ENCODE measurements around the gene TSC22D3. TPM values are rescaled to one million over a fixed set of nuclear protein-coding genes. Genes with fewer than 3 reads are reported as not detected.

The TSC22D3 gene
- total and polyA plus RNA-seq, 3 experiments from 2014 or later, result 45.0 to 790 (median 47.3) TPM

- POLR2A ChIA-PET, result no interaction called here
- no peak overlapping the region for H3K4me3 ChIP-seq (ENCODE audit: low read length)
- Mint-ChIP-seq H3K27me3 (peaks cover 0 to 7% of the 10 kb centered on the region in 2 donors), H3K36me3 (no peaks in the 10 kb centered on the region), H3K27ac (peak overlapping the region in 5 of 8 donors; percentile 7 to 68 (median 52)), H3K4me1 (peaks cover 59 to 76% (median 61%) of the 10 kb centered on the region in 3 donors), H3K4me3 (no peak overlapping the region), H3K9me3 (no peaks in the 10 kb centered on the region)
- no peaks in the 10 kb centered on the region for H3K27me3 ChIP-seq (ENCODE audit: insufficient read depth, low read length, poor library complexity, severe bottlenecking)
- CTCF ChIA-PET, result no interaction called here
- H3K27ac ChIP-seq (ENCODE audit: low read depth, low read length), result no peak overlapping the region
- no peaks in the 10 kb centered on the region for H3K9me3 ChIP-seq (ENCODE audit: low read length)
- no peak for DNase-seq
- H3K36me3 ChIP-seq (ENCODE audit: insufficient read depth, low read length), result no peaks in the 10 kb centered on the region
- H3K4me1 ChIP-seq (ENCODE audit: insufficient read depth, low read length), result peaks cover 43% of the 10 kb centered on the region
Observed at GRCh38 chrX:107682256-107682655, 93.3 kb downstream of the TSC22D3 start.

GRCh38 chrX:107678957-107679740 lies 96.4 kb downstream of the TSC22D3 start:
- ChIA-PET POLR2A (interaction anchor here (0.6 to 9.4 kb wide), 3 partner anchors 23 to 68 kb away, joined by 3 to 330 read pairs (median 8); no protein-coding TSS in a partner anchor), CTCF (interaction anchor here (1.4 to 10.9 kb wide), 2 partner anchors 8 to 35 kb away, joined by 3 to 300 read pairs; no protein-coding TSS in a partner anchor)
- H3K36me3 ChIP-seq (ENCODE audit: insufficient read depth, low read length), result no peaks in the 10 kb centered on the region
- H3K27ac ChIP-seq (ENCODE audit: low read depth, low read length), result no peak overlapping the region
- Mint-ChIP-seq H3K36me3 (peaks cover 0 to 3% (median 0%) of the 10 kb centered on the region in 3 donors), H3K27ac (peak overlapping the region; percentile 85 to 100 (median 96)), H3K4me1 (peaks cover 68 to 85% (median 78%) of the 10 kb centered on the region in 3 donors), H3K9me3 (no peaks in the 10 kb centered on the region), H3K4me3 (peak overlapping the region in 5 of 7 donors; percentile 9 to 79 (median 46)), H3K27me3 (peaks cover 0 to 13% of the 10 kb centered on the region in 2 donors)
- DNase-seq, result peak; percentile 44 to 84 (median 75)
- no peaks in the 10 kb centered on the region for H3K9me3 ChIP-seq (ENCODE audit: low read length)
- H3K27me3 ChIP-seq (ENCODE audit: insufficient read depth, low read length, poor library complexity, severe bottlenecking), result no peaks in the 10 kb centered on the region
- peaks cover 51% of the 10 kb centered on the region for H3K4me1 ChIP-seq (ENCODE audit: insufficient read depth, low read length)
- no peak overlapping the region for H3K4me3 ChIP-seq (ENCODE audit: low read length)

- Histone ChIP-seq H3K27ac (ENCODE audit: low read depth, low read length) (no peak overlapping the region), H3K27me3 (ENCODE audit: insufficient read depth, low read length, poor library complexity, severe bottlenecking) (no peaks in the 10 kb centered on the region), H3K9me3 (ENCODE audit: low read length) (no peaks in the 10 kb centered on the region), H3K4me1 (ENCODE audit: insufficient read depth, low read length) (peaks cover 60% of the 10 kb centered on the region), H3K36me3 (ENCODE audit: insufficient read depth, low read length) (no peaks in the 10 kb centered on the region), H3K4me3 (ENCODE audit: low read length) (no peak overlapping the region)
- Mint-ChIP-seq H3K4me1 (peaks cover 71 to 85% (median 83%) of the 10 kb centered on the region in 3 donors), H3K27me3 (peaks cover 0 to 17% of the 10 kb centered on the region in 2 donors), H3K4me3 (peak overlapping the region in 1 of 7 donors; percentile 8), H3K36me3 (peaks cover 0 to 3% (median 0%) of the 10 kb centered on the region in 3 donors), H3K27ac (peak overlapping the region; percentile 70 to 100 (median 94)), H3K9me3 (peaks cover 0 to 2% (median 0%) of the 10 kb centered on the region in 5 donors)
- ChIA-PET POLR2A (interaction anchor here (0.8 to 9.4 kb wide), 3 partner anchors 37 to 97 kb away, joined by 3 to 330 read pairs (median 4); no protein-coding TSS in a partner anchor), CTCF (interaction anchor here (1.2 to 10.9 kb wide), 4 partner anchors 9 to 98 kb away, joined by 3 to 300 read pairs (median 3); partner anchors contain the start of gene TSC22D3)
- peak in 1 of 5 donors; percentile 32 for DNase-seq
Observed at GRCh38 chrX:107677909-107678308, 97.7 kb downstream of the TSC22D3 start.

GRCh38 chrX:107677501-107677901 lies 98.1 kb downstream of the TSC22D3 start:
- Mint-ChIP-seq H3K9me3 (peaks cover 0 to 2% (median 0%) of the 10 kb centered on the region in 5 donors), H3K27ac (peak overlapping the region; percentile 86 to 100 (median 99)), H3K27me3 (peaks cover 0 to 15% of the 10 kb centered on the region in 2 donors), H3K4me3 (peak overlapping the region in 4 of 7 donors; percentile 81 to 86 (median 84)), H3K4me1 (peaks cover 73 to 88% (median 85%) of the 10 kb centered on the region in 3 donors), H3K36me3 (peaks cover 0 to 3% (median 0%) of the 10 kb centered on the region in 3 donors)
- Histone ChIP-seq H3K4me1 (ENCODE audit: insufficient read depth, low read length) (peaks cover 64% of the 10 kb centered on the region), H3K27ac (ENCODE audit: low read depth, low read length) (peak overlapping the region; percentile 99), H3K9me3 (ENCODE audit: low read length) (no peaks in the 10 kb centered on the region), H3K36me3 (ENCODE audit: insufficient read depth, low read length) (no peaks in the 10 kb centered on the region), H3K27me3 (ENCODE audit: insufficient read depth, low read length, poor library complexity, severe bottlenecking) (no peaks in the 10 kb centered on the region), H3K4me3 (ENCODE audit: low read length) (peak overlapping the region; percentile 53)
- no peak for DNase-seq
- ChIA-PET POLR2A (interaction anchor here (0.8 to 9.4 kb wide), 3 partner anchors 37 to 98 kb away, joined by 3 to 330 read pairs (median 4); no protein-coding TSS in a partner anchor), CTCF (interaction anchor here (1.2 to 10.9 kb wide), 4 partner anchors 27 to 98 kb away, joined by 3 to 300 read pairs (median 3); partner anchors contain the start of gene TSC22D3)

GRCh38 chrX:107676559-107677378 lies 98.8 kb downstream of the TSC22D3 start:
- Mint-ChIP-seq H3K9me3 (peaks cover 0 to 2% (median 0%) of the 10 kb centered on the region in 5 donors), H3K27me3 (peaks cover 0 to 14% of the 10 kb centered on the region in 2 donors), H3K4me1 (peaks cover 69 to 90% (median 85%) of the 10 kb centered on the region in 3 donors), H3K36me3 (peaks cover 0 to 3% (median 0%) of the 10 kb centered on the region in 3 donors), H3K27ac (peak overlapping the region; percentile 80 to 100 (median 99)), H3K4me3 (peak overlapping the region; percentile 81 to 91 (median 84))
- ChIA-PET CTCF (interaction anchor here (0.5 to 10.9 kb wide), 7 partner anchors 11 to 101 kb away, joined by 3 to 300 read pairs (median 3); partner anchors contain the start of genes NCBP2L and TSC22D3), POLR2A (interaction anchor here (0.8 to 9.4 kb wide), 6 partner anchors 10 to 98 kb away, joined by 3 to 330 read pairs (median 4); no protein-coding TSS in a partner anchor)
- H3K27ac ChIP-seq (ENCODE audit: low read depth, low read length), result peak overlapping the region; percentile 99
- H3K36me3 ChIP-seq (ENCODE audit: insufficient read depth, low read length), result no peaks in the 10 kb centered on the region
- H3K27me3 ChIP-seq (ENCODE audit: insufficient read depth, low read length, poor library complexity, severe bottlenecking), result no peaks in the 10 kb centered on the region
- DNase-seq, result peak; percentile 1 to 67 (median 30)
- peaks cover 64% of the 10 kb centered on the region for H3K4me1 ChIP-seq (ENCODE audit: insufficient read depth, low read length)
- H3K4me3 ChIP-seq (ENCODE audit: low read length), result peak overlapping the region; percentile 53
- H3K9me3 ChIP-seq (ENCODE audit: low read length), result no peaks in the 10 kb centered on the region

- Mint-ChIP-seq H3K27ac (peak overlapping the region; percentile 99 to 100 (median 100)), H3K4me3 (peak overlapping the region; percentile 81 to 91 (median 84)), H3K36me3 (peaks cover 0 to 3% (median 0%) of the 10 kb centered on the region in 3 donors), H3K4me1 (peaks cover 69 to 88% (median 82%) of the 10 kb centered on the region in 3 donors), H3K27me3 (peaks cover 0 to 14% of the 10 kb centered on the region in 2 donors), H3K9me3 (peaks cover 0 to 2% (median 0%) of the 10 kb centered on the region in 5 donors)
- Histone ChIP-seq H3K4me3 (ENCODE audit: low read length) (peak overlapping the region; percentile 53), H3K27me3 (ENCODE audit: insufficient read depth, low read length, poor library complexity, severe bottlenecking) (no peaks in the 10 kb centered on the region), H3K36me3 (ENCODE audit: insufficient read depth, low read length) (no peaks in the 10 kb centered on the region), H3K4me1 (ENCODE audit: insufficient read depth, low read length) (peaks cover 64% of the 10 kb centered on the region), H3K9me3 (ENCODE audit: low read length) (no peaks in the 10 kb centered on the region), H3K27ac (ENCODE audit: low read depth, low read length) (peak overlapping the region; percentile 99)
- peak in 2 of 5 donors; percentile 42 to 47 for DNase-seq
- ChIA-PET POLR2A (interaction anchor here (0.8 to 9.4 kb wide), 4 partner anchors 10 to 66 kb away, joined by 3 to 330 read pairs (median 4); no protein-coding TSS in a partner anchor), CTCF (interaction anchor here (0.9 to 10.9 kb wide), 4 partner anchors 10 to 101 kb away, joined by 3 to 300 read pairs (median 3); partner anchors contain the start of gene NCBP2L)
Observed at GRCh38 chrX:107675823-107676555, 99.6 kb downstream of the TSC22D3 start.

Data from CD8-positive, alpha-beta memory T cell (primary cell).